H9 (cell line): ENCODE data around the gene CD7. TPM values are rescaled to one million over a fixed set of nuclear protein-coding genes. Genes with fewer than 3 reads are reported as not detected.

Experiments
- DNase-seq: peaks from one replicate; pipeline ENCODE4 v3.0.0-alpha.2; 2017
- H2AFZ ChIP-seq: one replicate; pipeline ENCODE4 v1.6.1; 2013; ENCODE audit warnings: mild to moderate bottlenecking, low read length, control low read depth, moderate library complexity
- H2AK5ac ChIP-seq: 2 replicates; pipeline ENCODE4 v1.6.1; 2013; ENCODE audit warnings: low read length, control low read depth, mixed read lengths; ENCODE audit not compliant: insufficient read length
- H2BK120ac ChIP-seq: one replicate; pipeline ENCODE4 v1.6.1; 2013; ENCODE audit warnings: low read depth, mild to moderate bottlenecking, low read length, control low read depth, inconsistent platforms; ENCODE audit not compliant: poor library complexity, severe bottlenecking
- H2BK12ac ChIP-seq: 2 replicates; pipeline ENCODE4 v1.6.1; 2013; ENCODE audit warnings: low read length, control low read depth, mixed read lengths, low read depth; ENCODE audit not compliant: insufficient read length
- H2BK15ac ChIP-seq: 2 replicates; pipeline ENCODE4 v1.6.1; 2013; ENCODE audit warnings: low read depth, low read length, control low read depth
- H2BK20ac ChIP-seq: one replicate; pipeline ENCODE4 v1.6.1; 2013; ENCODE audit warnings: low read depth, mild to moderate bottlenecking, low read length, control low read depth, inconsistent platforms; ENCODE audit not compliant: poor library complexity, severe bottlenecking
- H2BK5ac ChIP-seq: 2 replicates; pipeline ENCODE4 v1.6.1; 2013; ENCODE audit warnings: low read length, control low read depth, mixed read lengths; ENCODE audit not compliant: insufficient read length
- H3K14ac ChIP-seq: 2 replicates; pipeline ENCODE4 v1.6.1; 2013; ENCODE audit warnings: low read length, control low read depth; ENCODE audit not compliant: insufficient read depth
- H3K18ac ChIP-seq: 2 replicates; pipeline ENCODE4 v1.6.1; 2013; ENCODE audit warnings: low read depth, mild to moderate bottlenecking, mixed read lengths, low read length, control low read depth; ENCODE audit not compliant: insufficient read length
- H3K23ac ChIP-seq: 2 replicates; pipeline ENCODE4 v1.6.1; 2013; ENCODE audit warnings: low read length, control low read depth, mixed read lengths, low read depth; ENCODE audit not compliant: insufficient read length
- H3K23me2 ChIP-seq: 2 replicates; pipeline ENCODE4 v1.6.1; 2013; ENCODE audit warnings: low read depth, mild to moderate bottlenecking, mixed read lengths, low read length, control low read depth; ENCODE audit not compliant: insufficient read length, poor library complexity, severe bottlenecking
- H3K27ac ChIP-seq: 2 replicates; pipeline ENCODE4 v1.5.1; 2013; ENCODE audit warnings: low read length, control low read depth, mixed read lengths, low read depth; ENCODE audit not compliant: insufficient read length
- H3K27me3 ChIP-seq: 2 replicates; pipeline ENCODE4 v1.6.1; 2013; ENCODE audit warnings: low read length, control low read depth, inconsistent platforms; ENCODE audit not compliant: insufficient read depth
- H3K4ac ChIP-seq: 2 replicates; pipeline ENCODE4 v1.6.1; 2013; ENCODE audit warnings: low read depth, mild to moderate bottlenecking, control low read depth, inconsistent platforms, low read length, moderate library complexity
- H3K4me1 ChIP-seq: 2 replicates; pipeline ENCODE4 v1.6.1; 2013; ENCODE audit warnings: low read length, control low read depth, inconsistent platforms; ENCODE audit not compliant: insufficient read depth
- H3K4me2 ChIP-seq: 2 replicates; pipeline ENCODE4 v1.6.1; 2013; ENCODE audit warnings: low read length, control low read depth, mixed read lengths; ENCODE audit not compliant: insufficient read length, insufficient read depth
- H3K56ac ChIP-seq: 2 replicates; pipeline ENCODE4 v1.6.1; 2013; ENCODE audit warnings: low read depth, mild to moderate bottlenecking, mixed read lengths, low read length, control low read depth; ENCODE audit not compliant: insufficient read length
- H3K79me1 ChIP-seq: 2 replicates; pipeline ENCODE4 v1.6.1; 2013; ENCODE audit warnings: low read depth, mild to moderate bottlenecking, moderate library complexity, low read length, control low read depth, inconsistent platforms; ENCODE audit not compliant: insufficient read depth, poor library complexity, severe bottlenecking
- H3K79me2 ChIP-seq: 2 replicates; pipeline ENCODE4 v1.6.1; 2013; ENCODE audit warnings: low read length, control low read depth, inconsistent platforms; ENCODE audit not compliant: insufficient read depth
- H3K9ac ChIP-seq: 2 replicates; pipeline ENCODE4 v1.6.1; 2013; ENCODE audit warnings: low read length, control low read depth, mixed read lengths; ENCODE audit not compliant: insufficient read length; ENCODE audit errors: extremely low read depth
- H3K9me3 ChIP-seq: one replicate; pipeline ENCODE4 v1.6.1; 2013; ENCODE audit warnings: low read depth, low read length, inconsistent platforms; ENCODE audit not compliant: control insufficient read depth
- H3T11ph ChIP-seq: one replicate; pipeline ENCODE4 v1.6.1; 2013; ENCODE audit warnings: mild to moderate bottlenecking, low read length, control low read depth, inconsistent platforms
- H4K20me1 ChIP-seq: one replicate; pipeline ENCODE4 v1.6.1; 2013; ENCODE audit not compliant: control insufficient read depth, insufficient read length, insufficient read depth
- H4K5ac ChIP-seq: 2 replicates; pipeline ENCODE4 v1.6.1; 2013; ENCODE audit warnings: low read depth, mild to moderate bottlenecking, mixed read lengths, low read length, control low read depth; ENCODE audit not compliant: insufficient read length
- H4K8ac ChIP-seq: replicated peaks from 2 replicates; pipeline ENCODE4 v1.6.1; 2013; ENCODE audit warnings: low read length, control low read depth, mixed read lengths, low read depth; ENCODE audit not compliant: insufficient read length
- H4K91ac ChIP-seq: 2 replicates; pipeline ENCODE4 v1.6.1; 2013; ENCODE audit warnings: low read depth, mild to moderate bottlenecking, moderate library complexity, mixed read lengths, low read length, control low read depth; ENCODE audit not compliant: insufficient read length
- H3K27ac Mint-ChIP-seq, 3 experiments: 2 replicates in 2 of 3; 3 replicates in 1 of 3; pipeline ENCODE4 v1.8.0; 2020 to 2021; ENCODE audit warnings: mixed read lengths in 3 of 3, mild to moderate bottlenecking in 1 of 3, moderate library complexity in 1 of 3
- H3K27me3 Mint-ChIP-seq: 2 replicates; pipeline ENCODE4 v1.8.0; 2021; ENCODE audit warnings: low read depth, mild to moderate bottlenecking, moderate library complexity, mixed read lengths
- H3K36me3 Mint-ChIP-seq, 3 experiments: 2 replicates in 2 of 3; 3 replicates in 1 of 3; pipeline ENCODE4 v1.8.0; 2020 to 2021; ENCODE audit warnings: low read depth in 3 of 3, mixed read lengths in 3 of 3; ENCODE audit not compliant: insufficient read depth in 1 of 3
- H3K4me1 Mint-ChIP-seq, 2 experiments: 2 replicates each; pipeline ENCODE4 v1.8.0; 2020; ENCODE audit warnings: mixed read lengths in 2 of 2
- H3K4me3 Mint-ChIP-seq, 2 experiments: 2 replicates in 1 of 2; 3 replicates in 1 of 2; pipeline ENCODE4 v1.8.0; 2020 to 2021; ENCODE audit warnings: mild to moderate bottlenecking in 2 of 2, mixed read lengths in 2 of 2, moderate library complexity in 1 of 2
- H3K9me3 Mint-ChIP-seq, 2 experiments: 2 replicates in 1 of 2; 3 replicates in 1 of 2; pipeline ENCODE4 v1.8.0; 2020; ENCODE audit warnings: mild to moderate bottlenecking in 2 of 2, mixed read lengths in 2 of 2, moderate library complexity in 1 of 2
- WGBS: extraction: QIAGEN DNeasy Blood & Tissue Kit; methylation state at CpG from one replicate; pipeline ENCODE4 v1.1.7; 2013; ENCODE audit warnings: missing lambda C conversion rate, low lambda C conversion rate, mixed read lengths; ENCODE audit not compliant: insufficient read length; ENCODE audit errors: extremely low coverage; 5-methylcytosine and 5-hydroxymethylcytosine counted together
- total RNA-seq: library from RNA; stranded (reverse); gene quantifications from 2 replicates; pipeline ENCODE4 v1.2.1, GENCODE V29; 2021
- TF ChIP-seq, protein P1 (sequence below): fragments of 200-600 bp; sonication (generic); conservative IDR thresholded peaks from 3 replicates; pipeline ENCODE4 v1.8.0; 2021; ENCODE audit warnings: antibody characterized with exemption, mild to moderate bottlenecking

CD7 gene
- total RNA-seq, 1 experiment from 2014 or later: 0.35 TPM

DNA sequence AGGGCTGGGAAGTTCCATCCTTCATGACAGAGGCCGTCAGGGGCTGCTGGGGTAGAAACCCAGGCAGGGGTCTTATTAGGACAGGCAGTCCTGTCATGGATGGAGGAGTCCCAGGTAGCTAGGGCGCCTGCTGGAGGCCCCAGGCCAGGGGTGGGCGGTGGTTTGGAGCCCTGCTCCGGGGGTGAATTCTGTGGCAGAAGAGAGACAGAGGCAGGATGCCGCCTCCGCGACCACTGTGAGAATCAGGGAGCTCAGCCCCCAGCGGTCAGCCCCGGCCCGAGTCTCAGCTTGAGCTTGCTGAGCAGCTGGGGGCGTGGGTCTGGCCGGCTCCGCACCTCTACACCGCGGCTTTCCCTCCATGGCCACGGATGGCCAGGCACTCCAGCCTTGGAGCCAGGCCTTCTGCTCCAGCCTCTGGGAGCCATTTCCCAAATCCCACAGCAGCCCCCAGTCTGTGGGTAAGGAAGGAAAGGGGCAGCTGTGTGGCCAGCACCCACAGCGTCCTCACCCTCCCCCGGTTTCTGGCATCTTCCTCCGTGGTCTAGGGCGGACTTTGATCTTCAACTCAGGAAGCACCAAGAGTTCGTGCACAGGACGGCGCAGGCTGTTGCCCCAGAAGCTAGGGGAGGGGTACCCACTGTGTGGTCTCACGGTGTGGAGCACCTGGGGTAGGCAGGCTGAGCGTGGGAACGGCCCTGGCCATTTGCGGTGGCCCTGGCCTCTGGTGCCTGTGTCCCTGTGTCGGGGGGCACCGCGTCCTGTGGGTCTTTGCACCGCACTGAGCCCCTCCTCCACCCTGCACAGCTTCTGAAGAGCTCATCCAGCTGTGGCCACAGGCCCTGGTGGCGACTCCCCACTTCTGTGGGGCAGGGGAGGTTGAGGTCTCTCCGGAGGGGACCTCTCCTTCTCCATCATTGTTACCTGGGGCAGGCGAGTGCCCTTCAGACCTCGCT is 14.1 kb downstream of the CD7 start:
- H3K9me3 Mint-ChIP-seq: no peaks in the 10 kb centered on the region; a peak in 2 of 5 replicates
- no peaks in the 10 kb centered on the region for H3K4me1 ChIP-seq

More for the DNA sequence above, 14.1 kb downstream of the CD7 start:
- no peak for DNase-seq
- Histone ChIP-seq H3K23ac (no peak overlapping the region), H3K9ac (no peak overlapping the region), H4K8ac (no peak overlapping the region), H3K56ac (no peak overlapping the region), H3K14ac (no peak overlapping the region), H2BK12ac (no peak overlapping the region), H3K18ac (no peak overlapping the region), H3K4me2 (no peak overlapping the region), H3T11ph (no peak overlapping the region), H2AFZ (no peak overlapping the region), H4K20me1 (no peaks in the 10 kb centered on the region), H2BK15ac (no peak overlapping the region), H3K23me2 (peaks cover 3% of the 10 kb centered on the region), H2BK20ac (no peak overlapping the region), H3K27me3 (no peaks in the 10 kb centered on the region), H3K79me2 (no peaks in the 10 kb centered on the region), H3K9me3 (no peaks in the 10 kb centered on the region), H3K79me1 (no peaks in the 10 kb centered on the region), H3K4ac (no peak overlapping the region), H3K27ac (no peak overlapping the region), H2AK5ac (no peak overlapping the region), H2BK5ac (no peak overlapping the region), H4K91ac (no peak overlapping the region), H4K5ac (no peak overlapping the region), H2BK120ac (no peak overlapping the region)
- no CpG with 5 or more reads among the region's 35 CpGs for WGBS
- TF ChIP-seq, protein P1, sequence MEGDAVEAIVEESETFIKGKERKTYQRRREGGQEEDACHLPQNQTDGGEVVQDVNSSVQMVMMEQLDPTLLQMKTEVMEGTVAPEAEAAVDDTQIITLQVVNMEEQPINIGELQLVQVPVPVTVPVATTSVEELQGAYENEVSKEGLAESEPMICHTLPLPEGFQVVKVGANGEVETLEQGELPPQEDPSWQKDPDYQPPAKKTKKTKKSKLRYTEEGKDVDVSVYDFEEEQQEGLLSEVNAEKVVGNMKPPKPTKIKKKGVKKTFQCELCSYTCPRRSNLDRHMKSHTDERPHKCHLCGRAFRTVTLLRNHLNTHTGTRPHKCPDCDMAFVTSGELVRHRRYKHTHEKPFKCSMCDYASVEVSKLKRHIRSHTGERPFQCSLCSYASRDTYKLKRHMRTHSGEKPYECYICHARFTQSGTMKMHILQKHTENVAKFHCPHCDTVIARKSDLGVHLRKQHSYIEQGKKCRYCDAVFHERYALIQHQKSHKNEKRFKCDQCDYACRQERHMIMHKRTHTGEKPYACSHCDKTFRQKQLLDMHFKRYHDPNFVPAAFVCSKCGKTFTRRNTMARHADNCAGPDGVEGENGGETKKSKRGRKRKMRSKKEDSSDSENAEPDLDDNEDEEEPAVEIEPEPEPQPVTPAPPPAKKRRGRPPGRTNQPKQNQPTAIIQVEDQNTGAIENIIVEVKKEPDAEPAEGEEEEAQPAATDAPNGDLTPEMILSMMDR: no peak
- peaks cover 18% of the 10 kb centered on the region for H3K27me3 Mint-ChIP-seq
- H3K27ac Mint-ChIP-seq: no peak overlapping the region
- H3K36me3 Mint-ChIP-seq: no peaks in the 10 kb centered on the region
- H3K4me1 Mint-ChIP-seq: peaks cover 2 to 6% of the 10 kb centered on the region in 2 experiments; a peak in 1 of 4 replicates
- H3K4me3 Mint-ChIP-seq: no peak overlapping the region; a peak in 1 of 5 replicates
